Stimulated activated CD4-positive, alpha-beta T cell treated with anti-CD3 and anti-CD28 coated beads, TNF-alpha, amount 100 ng/mL, for 1 hour (primary cell): ENCODE measurements around the gene MMP27.
A peak's percentile ranks its signal among the peaks of the same experiment; 100 is the strongest.
"Not testable (repeated sequence)": the region's sequence is repeated elsewhere in the genome, so short reads cannot be mapped to it uniquely, and the experiment has no call there.

Experiments used
- DNase-seq, 3 donors: peaks; one replicate each; pipeline ENCODE4 v3.0.0-alpha.2; 2020; ENCODE audit warnings: low read depth in 3 of 3, low spot score in 1 of 3

The MMP27 gene, protein sequence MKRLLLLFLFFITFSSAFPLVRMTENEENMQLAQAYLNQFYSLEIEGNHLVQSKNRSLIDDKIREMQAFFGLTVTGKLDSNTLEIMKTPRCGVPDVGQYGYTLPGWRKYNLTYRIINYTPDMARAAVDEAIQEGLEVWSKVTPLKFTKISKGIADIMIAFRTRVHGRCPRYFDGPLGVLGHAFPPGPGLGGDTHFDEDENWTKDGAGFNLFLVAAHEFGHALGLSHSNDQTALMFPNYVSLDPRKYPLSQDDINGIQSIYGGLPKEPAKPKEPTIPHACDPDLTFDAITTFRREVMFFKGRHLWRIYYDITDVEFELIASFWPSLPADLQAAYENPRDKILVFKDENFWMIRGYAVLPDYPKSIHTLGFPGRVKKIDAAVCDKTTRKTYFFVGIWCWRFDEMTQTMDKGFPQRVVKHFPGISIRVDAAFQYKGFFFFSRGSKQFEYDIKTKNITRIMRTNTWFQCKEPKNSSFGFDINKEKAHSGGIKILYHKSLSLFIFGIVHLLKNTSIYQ

DNA sequence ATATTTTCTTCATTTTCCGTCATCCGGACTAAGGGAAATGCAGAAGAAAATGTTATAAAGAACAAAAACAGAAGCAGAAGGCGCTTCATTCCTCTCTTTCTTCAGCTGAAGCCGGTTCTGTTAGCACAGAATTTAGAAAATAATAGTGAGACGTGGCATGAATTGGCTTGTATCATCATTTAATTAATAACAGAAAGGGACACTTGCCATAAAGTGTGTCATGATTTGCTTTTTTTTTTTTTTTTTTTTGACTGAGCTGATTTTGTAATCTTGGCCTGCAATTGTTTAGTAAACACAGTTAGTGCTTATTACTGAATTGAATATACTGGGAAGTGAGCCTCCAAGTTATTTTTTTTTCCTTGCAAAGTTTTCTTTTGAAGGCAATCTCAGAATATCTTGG lies at the start of gene MMP27:
MMP27 (minus strand) TSS at position 144 of the 400 bp plus-strand sequence; CDS start at position 89, 55 bp downstream.
- no peak for DNase-seq

DNA sequence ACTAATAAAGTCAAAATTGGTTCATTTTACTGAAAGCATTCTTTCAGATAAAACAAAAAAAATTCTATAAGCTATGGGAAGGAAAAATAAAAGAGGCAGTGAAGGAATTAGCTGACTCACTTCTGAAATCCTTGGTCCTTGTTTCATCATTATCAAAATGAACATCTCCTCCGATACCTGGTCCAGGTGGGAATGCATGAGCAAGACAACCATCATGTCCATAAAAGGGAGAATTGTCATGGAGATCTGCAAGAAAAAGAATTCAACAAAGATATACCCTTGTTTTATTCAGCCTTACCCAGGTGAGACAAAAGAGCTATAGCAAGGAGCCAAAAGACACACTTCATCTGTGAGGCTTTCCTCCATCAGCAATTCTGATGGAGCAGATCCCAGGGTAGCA lies 47.7 kb upstream of the MMP27 start:
- no peak for DNase-seq

DNA sequence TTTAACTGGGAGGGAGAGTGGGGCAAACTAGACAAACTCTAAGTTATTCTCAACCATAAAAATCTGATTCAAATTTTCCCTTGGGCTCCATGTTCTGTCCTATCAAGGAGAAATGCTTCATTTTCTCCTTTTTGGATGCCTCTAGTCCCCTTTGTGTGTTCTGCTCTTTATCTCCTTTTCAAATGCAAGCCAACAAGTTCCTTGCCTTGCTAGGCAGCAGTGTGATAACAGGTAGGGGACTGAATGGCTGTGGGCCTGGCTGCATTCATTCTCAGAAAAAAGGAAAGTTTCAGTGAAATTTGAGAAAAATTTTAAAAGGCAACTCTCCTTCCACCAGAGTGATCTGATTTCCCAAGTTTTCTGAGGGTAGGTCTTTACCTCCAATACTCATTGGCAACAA lies 46.1 kb upstream of the MMP27 start:
- DNase-seq = no peak

DNA sequence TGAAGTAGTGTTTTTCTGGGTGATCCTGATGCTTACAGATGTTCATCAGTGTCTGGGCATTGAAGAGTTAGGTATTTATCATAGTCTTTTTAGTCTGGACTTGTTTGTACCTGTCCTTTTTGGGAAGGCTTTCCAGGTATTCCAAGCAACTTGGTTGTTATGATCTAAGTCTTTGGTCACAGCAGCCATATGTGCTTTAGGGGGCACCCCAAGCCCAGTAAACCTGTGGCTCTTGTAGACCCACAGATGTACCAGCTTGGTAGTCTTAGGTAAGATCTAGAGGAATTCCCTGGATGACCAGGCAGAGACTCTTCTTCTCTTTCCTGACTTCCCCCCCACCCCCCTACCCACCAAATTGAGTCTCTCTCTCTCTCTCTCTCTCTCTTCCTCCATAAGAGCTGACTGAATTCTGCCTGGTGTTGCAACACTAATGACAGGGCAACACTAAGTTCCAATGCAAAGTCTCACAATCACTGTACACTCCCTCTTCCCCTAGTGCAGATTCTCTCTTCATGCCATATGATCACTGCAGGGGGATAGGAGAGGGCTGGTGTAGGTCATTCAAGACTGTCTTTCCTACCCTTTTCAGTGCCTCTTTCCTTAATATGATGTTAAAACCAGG lies 43.6 kb upstream of the MMP27 start:
- no peak for DNase-seq

DNA sequence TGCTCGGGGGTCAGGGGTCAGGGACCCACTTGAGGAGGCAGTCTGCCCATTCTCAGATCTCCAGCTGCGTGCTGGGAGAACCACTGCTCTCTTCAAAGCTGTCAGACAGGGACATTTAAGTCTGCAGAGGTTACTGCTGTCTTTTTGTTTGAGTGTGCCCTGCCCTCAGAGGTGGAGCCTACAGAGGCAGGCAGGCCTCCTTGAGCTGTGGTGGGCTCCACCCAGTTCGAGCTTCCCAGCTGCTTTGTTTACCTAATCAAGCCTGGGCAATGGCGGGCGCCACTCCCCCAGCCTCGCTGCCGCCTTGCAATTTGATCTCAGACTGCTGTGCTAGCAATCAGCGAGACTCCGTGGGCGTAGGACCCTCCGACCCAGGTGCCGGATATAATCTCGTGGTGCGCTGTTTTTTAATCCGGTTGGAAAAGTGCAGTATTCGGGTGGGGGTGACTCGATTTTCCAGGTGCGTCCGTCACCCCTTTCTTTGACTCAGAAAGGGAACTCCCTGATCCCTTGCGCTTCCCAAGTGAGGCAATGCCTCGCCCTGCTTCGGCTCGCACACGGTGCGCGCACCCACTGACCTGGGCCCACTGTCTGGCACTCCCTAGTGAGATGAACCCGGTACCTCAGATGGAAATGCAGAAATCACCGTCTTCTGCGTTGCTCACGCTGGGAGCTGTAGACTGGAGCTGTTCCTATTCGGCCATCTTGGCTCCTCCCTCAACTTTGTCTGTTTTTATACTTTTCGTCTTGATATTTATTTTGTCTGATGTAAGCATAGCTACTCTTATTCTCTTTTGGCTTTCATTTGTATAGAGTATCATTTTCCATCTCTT lies 41.4 kb upstream of the MMP27 start:
- not testable (repeated sequence) for DNase-seq

DNA sequence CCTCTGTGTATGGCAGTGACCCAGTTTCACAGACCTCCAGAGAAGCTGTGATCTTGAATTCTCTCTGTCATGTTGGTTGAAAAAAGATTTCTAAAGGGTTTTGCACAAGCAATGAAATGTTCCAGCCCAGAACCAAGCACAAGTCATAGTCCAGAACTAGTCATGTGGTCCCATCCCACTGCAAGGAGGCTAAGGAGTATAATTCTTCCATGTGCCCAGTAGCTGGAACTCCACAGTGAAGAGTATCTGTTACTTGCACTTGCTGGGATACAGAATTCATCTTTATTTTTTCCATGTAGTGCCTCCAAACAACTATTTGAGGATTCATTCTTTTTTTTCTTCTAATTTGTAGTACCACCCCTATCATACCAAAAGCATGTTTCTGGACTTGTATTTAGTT lies 29.1 kb upstream of the MMP27 start:
- no peak for DNase-seq

DNA sequence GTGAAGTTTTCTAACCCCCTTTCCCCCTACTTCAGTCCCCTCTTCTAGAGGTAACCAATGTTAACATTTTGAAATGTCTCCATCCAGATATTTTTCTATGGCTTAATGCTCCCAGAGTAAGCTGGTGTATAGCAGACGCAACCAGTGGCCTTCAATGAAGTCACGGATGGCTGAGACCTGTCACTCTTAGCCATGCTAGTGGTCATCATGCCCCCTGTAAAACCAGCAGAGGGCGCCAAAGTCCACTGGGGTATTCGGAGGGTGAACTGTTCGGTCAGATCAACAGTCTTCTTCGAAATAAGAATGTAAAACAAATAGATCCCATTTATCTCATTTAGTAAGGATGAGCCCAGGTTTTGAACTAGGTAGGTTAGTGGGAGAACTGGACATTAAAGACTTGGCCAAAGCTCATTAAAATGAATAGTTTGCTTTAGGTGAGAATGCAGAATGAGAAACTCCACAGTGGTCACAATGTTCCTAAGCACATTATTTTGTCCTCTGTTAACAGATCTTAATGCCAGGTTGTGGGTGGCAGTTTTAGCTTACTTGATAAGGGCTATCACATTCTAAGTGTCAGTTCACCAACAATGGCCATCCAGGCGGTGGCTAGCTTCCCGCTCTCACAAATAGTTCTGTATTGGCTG lies 27.8 kb upstream of the MMP27 start:
- peak in 1 of 3 donors; percentile 4 for DNase-seq

DNA sequence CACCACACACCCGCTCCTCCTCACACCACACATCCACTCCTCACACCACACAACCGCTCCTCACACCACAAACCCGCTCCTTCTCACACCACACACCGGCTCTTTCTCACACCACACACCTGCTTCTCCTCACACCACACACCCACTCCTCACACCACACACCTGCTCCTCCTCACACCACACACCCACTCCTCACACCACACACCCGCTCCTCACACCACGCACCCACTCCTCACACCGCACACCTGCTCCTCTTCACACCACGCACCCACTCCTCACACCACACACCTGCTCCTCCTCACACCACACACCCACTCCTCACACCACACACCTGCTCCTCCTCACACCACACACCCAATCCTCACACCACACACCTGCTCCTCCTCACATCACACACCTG lies 25.4 kb upstream of the MMP27 start:
- not testable (repeated sequence) for DNase-seq

DNA sequence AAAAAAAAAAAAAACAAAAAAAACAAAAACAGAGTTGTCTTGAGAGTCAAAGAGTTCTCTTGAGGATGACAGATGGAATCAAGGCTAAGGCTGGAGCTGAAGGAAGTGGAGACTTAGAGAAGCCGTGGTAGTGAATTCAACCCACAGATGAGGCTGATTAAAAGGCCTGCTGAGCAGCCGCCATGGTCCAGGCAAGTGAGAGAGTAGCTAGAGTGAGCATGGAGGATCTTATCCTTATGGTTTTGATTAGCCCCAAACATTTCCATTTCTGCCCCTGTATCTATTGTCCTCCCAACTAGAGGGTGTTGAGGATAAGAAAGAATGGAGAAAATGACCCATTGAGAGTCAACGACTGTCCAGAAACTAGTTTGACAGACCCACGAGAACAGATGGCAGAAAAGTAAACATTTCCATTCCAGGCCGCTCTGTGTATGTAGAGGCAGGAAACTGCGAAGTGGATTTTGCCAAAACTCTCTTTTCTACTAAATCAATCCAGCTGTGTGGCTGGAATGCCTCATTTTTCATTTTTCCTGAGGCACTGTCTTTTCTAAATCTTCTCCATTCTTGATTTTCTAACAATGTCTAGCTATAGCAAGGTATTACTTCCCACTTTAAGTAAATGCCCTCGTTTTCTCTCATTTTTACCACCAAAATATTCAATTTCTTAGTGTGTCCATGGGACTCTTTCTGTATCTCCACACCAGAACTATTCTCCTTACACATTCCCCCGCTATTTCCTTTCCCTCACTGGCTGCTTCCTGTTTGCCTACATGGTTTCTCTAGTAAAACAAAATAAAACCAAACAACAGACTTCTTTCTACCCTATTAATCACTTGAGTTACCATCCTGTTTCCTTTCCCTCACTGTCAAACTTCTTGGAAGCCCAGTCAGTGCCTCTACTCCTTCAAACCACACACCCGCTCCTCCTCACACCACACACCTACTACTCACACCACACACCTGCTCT lies 24.6 kb upstream of the MMP27 start:
- no peak for DNase-seq

DNA sequence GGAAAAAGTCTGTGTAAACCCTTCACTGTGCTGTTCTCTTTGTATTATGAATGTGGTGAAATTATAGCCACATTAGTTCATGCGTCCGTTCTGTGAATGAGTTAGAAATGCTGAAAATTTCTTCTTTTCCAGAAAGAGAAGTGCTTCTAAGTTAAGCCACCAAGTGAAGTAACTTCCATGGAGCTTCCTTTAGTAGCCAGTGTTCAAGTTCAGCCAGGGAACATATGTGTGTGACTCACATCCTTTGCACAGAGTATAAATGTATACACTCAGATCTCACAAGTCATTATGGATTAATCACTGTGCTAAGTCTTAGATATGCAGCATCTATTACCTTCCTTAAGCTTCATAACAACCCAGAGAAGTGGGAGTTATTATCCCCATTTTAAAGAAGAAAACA lies 22.3 kb upstream of the MMP27 start:
- DNase-seq = no peak

DNA sequence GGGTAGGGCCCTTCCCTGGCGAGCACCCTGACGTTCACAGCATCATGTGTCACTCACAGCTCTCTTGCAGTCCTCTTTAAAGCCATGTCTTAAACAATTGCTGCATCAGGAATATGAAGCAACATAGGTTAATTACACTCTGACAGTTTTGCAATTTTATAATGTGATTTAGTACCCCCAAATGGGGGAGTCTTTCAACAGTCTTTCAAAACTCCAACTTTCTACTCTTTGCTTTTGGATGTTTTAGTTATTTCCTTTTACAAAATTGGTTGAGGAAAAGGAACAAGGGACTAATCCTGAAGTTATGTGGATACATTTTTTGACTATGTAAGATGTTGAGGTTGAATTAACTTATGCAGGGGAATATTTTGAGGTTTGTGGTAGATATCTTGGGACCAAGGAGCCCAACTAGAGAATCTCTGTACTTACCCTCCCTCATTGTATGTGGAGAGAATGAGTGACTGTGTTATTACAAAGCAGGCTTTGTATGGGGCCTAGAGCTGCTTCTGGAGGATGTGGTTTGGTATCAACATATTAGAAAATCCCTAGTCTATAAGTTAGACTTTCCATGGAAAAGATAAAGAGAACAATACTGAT lies 19.4 kb upstream of the MMP27 start, which contains the start of gene MMP8:
MMP8 (minus strand) TSS at position 51 of the 597 bp plus-strand sequence. CDS start 99 bp downstream, outside the sequence.
- DNase-seq = no peak

DNA sequence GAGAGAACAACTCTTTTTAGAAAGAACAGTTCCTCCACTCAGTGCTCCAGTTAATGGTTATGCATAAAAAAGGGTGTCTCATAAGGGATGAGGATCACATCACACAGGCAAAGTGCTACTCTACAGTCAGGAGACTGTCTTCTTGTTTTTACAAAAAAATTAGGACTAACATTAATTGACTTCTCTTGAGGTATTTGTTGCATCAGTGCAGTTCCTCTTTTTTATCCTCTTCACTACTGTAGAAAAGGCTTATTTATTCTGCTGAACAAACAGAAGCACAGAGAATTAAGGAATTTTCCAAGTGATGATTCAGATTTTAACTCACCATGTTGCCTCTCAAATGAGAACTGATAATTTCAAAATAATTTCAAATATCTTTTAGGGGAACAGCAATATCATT lies 17.3 kb upstream of the MMP27 start:
- DNase-seq = no peak

DNA sequence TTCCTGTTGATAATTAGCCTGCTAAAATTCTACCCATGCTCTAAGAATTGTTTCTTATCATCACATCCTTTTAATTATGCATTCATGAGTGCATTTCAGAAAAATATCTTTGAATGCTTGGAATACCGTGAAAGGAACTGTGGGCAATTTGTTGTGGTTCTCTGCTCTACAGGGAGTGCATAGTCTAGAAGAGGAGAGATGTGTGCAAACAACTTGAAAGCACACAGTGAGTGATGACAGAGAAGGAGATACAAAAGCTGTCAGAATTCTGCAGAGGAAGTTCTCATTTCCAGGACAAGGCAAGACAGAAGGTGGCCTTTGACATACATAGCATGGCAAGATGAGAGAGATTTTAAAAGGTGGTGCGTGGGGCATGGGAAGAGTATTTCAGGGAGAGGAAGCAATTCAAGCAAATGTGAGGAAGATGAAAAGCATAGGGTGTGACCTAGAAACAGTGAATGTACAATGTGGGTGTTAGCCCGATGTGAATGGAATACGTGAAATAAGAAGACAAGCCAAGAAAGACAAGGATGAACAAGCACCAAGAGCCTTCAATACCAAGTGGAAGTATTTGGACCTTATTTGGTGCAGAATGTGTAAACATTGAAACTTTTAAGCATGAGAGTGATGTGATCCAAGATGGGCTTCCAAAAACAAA lies 14.2 kb upstream of the MMP27 start:
- no peak for DNase-seq

DNA sequence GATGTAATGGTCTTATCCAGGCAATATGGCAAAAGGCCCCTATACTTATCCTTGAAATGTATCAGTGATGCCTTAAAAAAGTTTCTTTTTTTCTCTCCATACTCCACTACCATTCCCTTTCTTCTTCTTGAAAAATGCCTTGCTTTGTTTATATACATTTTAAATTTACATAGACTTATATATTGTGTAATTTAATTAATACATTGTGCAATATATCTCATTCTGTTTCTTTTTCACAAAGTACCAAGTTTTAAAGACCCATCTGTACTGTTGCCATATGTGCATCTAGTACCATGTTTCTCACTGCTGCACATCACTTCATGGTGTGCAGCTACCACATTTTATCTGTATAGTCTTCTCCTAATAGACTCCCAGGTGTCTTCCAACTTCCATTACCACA lies 11.7 kb upstream of the MMP27 start:
- DNase-seq = no peak

DNA sequence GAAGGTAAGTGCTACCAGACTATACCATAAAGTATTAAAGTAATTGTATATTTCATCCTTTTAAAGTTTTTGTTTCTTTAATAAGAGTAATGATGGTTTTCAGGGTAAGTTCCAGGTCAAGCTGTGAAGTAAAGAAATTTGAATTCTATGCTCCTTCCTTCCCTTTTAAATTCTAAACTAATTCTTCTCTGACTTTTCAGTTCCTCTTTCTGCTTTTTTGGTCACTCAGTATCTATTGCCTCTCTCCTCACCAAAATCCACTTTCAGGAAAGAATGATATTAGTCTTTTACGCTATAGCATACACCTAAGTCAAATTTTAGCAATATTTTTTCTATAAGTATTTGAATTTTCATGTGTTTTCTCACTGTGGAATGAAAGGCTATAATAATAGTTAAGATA lies 11.0 kb upstream of the MMP27 start:
- no peak for DNase-seq

DNA sequence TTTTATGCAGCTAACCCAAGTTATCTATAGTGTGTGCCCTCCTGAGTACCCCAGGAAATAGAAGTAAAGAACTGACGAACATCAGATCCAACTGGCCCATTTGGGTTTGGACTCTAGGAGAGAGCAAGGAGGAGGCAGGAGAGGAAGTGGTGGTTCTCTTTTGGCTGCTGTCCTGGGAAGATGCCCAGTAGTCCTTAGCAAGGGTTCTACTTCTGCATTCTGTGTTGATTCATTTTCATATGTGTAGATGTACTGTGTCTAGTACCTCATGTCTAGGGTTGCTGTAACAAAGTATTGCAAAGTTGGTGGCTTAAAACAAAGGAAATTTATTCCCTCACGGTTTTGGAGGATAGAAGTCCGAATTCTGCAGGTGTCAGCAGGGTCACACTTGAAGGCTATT lies 6.6 kb upstream of the MMP27 start:
- DNase-seq = no peak

DNA sequence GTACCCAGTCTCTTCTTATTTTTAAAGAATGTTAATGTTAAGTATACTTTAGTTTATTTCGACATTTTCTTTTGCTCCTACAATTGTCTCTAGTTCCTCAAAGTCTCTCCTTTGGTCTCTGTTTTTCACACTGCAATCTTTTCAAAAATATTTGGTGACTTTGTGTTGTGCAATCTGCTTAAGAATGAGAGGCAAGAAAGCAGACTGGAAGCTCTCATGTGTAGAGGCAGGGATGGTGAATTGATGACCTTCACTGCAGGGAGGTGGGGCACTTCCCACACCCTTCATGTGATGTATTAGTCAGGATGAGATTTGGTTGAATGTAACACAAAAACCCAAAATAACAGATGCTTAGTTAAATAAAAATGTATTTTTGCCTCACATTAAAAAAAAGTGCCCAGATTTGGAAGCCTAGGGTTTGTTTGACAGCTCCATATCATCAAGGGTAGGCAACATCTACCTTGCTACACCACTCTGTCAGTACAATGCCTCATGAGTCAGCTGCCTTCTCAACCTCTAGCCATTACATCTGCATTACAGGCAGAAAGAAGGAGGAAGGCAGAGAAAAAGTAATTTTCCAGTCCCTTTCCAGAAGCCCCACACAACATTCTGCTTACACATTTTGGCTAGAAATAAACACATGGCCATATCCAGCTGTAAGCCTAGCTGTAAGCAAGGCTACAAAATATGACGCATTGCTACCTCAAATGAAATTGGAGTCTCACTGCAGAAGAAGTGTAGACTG lies 3.8 kb upstream of the MMP27 start:
- no peak for DNase-seq

DNA sequence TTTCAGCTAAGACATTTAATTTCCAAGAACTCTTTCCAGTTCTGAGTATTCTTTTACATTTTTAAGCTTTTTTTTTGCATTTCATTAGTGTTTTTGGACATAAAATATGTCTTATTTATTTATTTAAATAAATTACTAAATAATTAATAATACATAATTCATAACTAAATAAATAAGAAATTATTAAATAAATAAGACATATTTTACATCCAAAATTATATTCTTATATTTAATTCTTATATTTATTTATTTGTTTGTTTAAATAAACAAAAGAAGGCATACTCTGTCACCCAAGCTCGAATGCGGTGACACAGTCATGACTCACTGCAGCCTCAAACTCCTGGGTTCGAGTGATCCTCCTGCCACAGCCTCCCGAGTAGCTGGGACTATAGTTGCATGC lies 3.1 kb upstream of the MMP27 start:
- no peak for DNase-seq
